Subcutaneous preadipocyte (primary cell): ENCODE measurements around the gene CADM2. TPM values are rescaled to one million over a fixed set of nuclear protein-coding genes. Genes with fewer than 3 reads are reported as not detected.

Source experiments
- small RNA-seq: library from RNA; depleted of rRNA; stranded (forward); fragments of <200 nt; gene quantifications from one replicate; pipeline ENCODE3, GENCODE V24; 2012
- total RNA-seq: library from RNA; depleted of rRNA; stranded (reverse); fragments of >200 nt; gene quantifications from 2 replicates; pipeline ENCODE4 v1.2.3, GENCODE V29; 2012

CADM2 gene
- total RNA-seq = under 0.01 TPM in 1 of 2 replicates, not detected in the other

DNA sequence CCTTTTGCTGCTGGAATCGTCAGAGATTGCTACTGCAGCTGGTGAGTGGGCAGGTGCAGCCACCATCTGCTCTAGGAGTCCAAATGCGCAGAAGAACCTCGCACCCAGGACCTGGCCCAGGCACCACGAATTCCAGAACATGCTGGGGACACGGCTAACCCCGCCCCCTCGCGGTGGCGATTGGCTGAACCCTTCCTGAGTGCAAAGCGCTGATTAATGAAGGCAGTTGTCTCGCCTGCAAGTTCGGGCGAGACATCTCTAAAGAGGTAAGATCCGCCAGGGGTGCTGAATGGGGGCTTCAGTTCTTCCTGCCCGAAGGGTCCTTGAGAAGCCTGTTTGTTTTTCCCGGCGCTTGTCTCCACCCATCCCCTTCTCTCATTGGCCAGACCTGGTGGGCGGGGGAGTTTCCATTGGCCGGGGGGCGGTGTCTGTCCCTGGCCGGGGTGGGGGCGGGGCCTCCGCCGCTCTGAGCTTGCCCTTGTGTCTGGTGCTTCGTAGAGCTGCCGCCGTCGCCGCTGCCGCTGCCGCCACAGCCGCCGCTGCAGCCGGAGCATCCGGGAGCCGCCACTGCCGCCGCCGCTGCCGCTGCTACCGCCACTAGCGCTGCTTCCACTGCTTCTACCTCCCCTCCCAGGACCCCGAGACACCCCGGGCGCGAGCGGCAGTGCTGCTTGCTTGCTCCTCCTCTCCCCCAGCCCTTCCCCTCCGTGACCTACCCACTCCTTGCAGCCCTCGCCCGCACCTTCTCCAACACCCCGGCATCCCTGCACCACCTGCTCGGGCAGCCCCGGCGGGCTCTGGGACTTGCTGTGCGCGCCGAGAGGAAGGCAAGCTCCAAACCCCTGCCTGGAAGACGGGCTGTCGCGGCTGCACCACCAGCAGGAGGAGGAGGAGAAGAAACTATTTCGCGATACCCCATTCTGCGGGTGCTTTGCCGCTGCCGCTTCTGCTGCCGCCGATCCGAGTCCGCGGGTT is at the start of gene CADM2:
TSS of gene CADM2 (plus strand) at position 495 of the 975 bp plus-strand sequence.

Small RNAs within 50 kb of the gene (small RNA-seq; reads per million reads assigned to genes)
- gene MIR5688 = not detected
